ENCODE measurements around the gene STIM2.

STIM2 gene

GRCh38 chr4:26991057-26991456 lies 130.4 kb downstream of the STIM2 start:
- TF ChIP-seq CTCF (conservative IDR thresholded peaks at IDR 0.05): no peak
- no peak for TF ChIP-seq ZFX (IDR thresholded peaks at IDR 0.05)
- H3K27ac ChIP-seq: no peak overlapping the region

- H3K27ac ChIP-seq: no peak overlapping the region
- TF ChIP-seq ZFX (IDR thresholded peaks at IDR 0.05): no peak
- TF ChIP-seq CTCF (conservative IDR thresholded peaks at IDR 0.05): no peak
Measured at GRCh38 chr4:26992657-26993361, 132.2 kb downstream of the STIM2 start.

- TF ChIP-seq CTCF (conservative IDR thresholded peaks at IDR 0.05) (no peak), ZFX (IDR thresholded peaks at IDR 0.05) (no peak)
- no peak overlapping the region for H3K27ac ChIP-seq
Measured at GRCh38 chr4:26993539-26993938, 132.9 kb downstream of the STIM2 start.

- TF ChIP-seq ZFX (IDR thresholded peaks at IDR 0.05) (no peak), CTCF (conservative IDR thresholded peaks at IDR 0.05) (no peak)
- H3K27ac ChIP-seq: no peak overlapping the region
Measured at GRCh38 chr4:26993967-26994366, 133.3 kb downstream of the STIM2 start.

GRCh38 chr4:26995316-26995715 lies 134.7 kb downstream of the STIM2 start:
- TF ChIP-seq CTCF (conservative IDR thresholded peaks at IDR 0.05): no peak
- no peak for TF ChIP-seq ZFX (IDR thresholded peaks at IDR 0.05)
- no peak overlapping the region for H3K27ac ChIP-seq

- no peak overlapping the region for H3K27ac ChIP-seq
- TF ChIP-seq CTCF (conservative IDR thresholded peaks at IDR 0.05) (no peak), ZFX (IDR thresholded peaks at IDR 0.05) (no peak)
Measured at GRCh38 chr4:26996745-26997144, 136.1 kb downstream of the STIM2 start.

- TF ChIP-seq ZFX (IDR thresholded peaks at IDR 0.05) (no peak), CTCF (conservative IDR thresholded peaks at IDR 0.05) (no peak)
- no peak overlapping the region for H3K27ac ChIP-seq
Measured at GRCh38 chr4:26999689-27000088, 139.0 kb downstream of the STIM2 start.

Measured in C4-2B (cell line).